Bladder microvascular endothelial cell (primary cell): Measurements from ENCODE around the gene PALLD. TPM values are rescaled to one million over a fixed set of nuclear protein-coding genes. Genes with fewer than 3 reads are reported as not detected.

Experiments
- total RNA-seq: library from RNA; depleted of rRNA; stranded (reverse); fragments of >200 nt; gene quantifications from 2 replicates; pipeline ENCODE4 v1.2.3, GENCODE V29; 2014

The PALLD gene
- total RNA-seq: 8.7 and 43.9 TPM in 2 replicates

DNA sequence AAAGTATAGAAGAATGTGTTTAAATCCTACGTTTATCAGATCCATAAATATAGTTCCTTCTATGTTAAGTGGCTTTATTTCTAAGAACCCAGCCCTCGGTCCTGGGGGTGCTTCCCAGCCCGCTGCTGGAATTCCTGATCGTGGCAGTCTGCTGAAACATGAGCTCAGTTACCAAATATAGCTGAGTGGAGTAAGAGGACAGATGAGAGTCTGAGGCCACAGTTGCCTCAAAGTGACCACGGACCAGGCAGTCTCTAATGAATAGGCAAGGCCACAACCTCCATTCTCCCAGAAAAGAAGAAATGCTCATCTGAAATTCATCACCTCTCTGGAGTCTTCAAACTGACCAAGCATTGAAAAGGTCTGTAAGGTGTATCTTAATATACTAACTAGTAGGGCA is at the start of gene PALLD:
Gene PALLD (plus strand): TSS at position 219 of the 400 bp plus-strand sequence.

Other genes starting within 250 kb of the PALLD start
- 18.6 and 42.2 TPM in 2 replicates for gene DDX60, start 178.3 kb upstream of the PALLD start, total RNA-seq
- 18.1 and 40.9 TPM in 2 replicates for gene DDX60L, start 16.6 kb upstream of the PALLD start, total RNA-seq